Activated CD4-positive, alpha-beta T cell treated with anti-CD3 and anti-CD28 coated beads, Interleukin-2, amount 10 ng/mL, durations not matched to agents 7 days and 5 days (primary cell): ENCODE results near the gene ELK3. TPM values are rescaled to one million over a fixed set of nuclear protein-coding genes. Genes with fewer than 3 reads are reported as not detected.

Experiments used
- CTCF ChIA-PET: fragments of 350-600 bp; sonication (Branson Sonifier 250); formaldehyde crosslinking; loops from one replicate; lab custom pipeline; 2021; ENCODE audit warnings: antibody characterized with exemption; lab: Charles Lee
- POLR2A ChIA-PET: fragments of 350-600 bp; sonication (Branson Sonifier 250); formaldehyde crosslinking; loops from one replicate; lab custom pipeline; 2021; ENCODE audit warnings: antibody characterized with exemption; lab: Charles Lee
- DNase-seq: peaks from one replicate; pipeline ENCODE4 v3.0.0-alpha.2; 2020
- H3K27ac Mint-ChIP-seq: one replicate; pipeline ENCODE4 v1.8.0; 2021; ENCODE audit warnings: mild to moderate bottlenecking, moderate library complexity, mixed read lengths
- H3K27me3 Mint-ChIP-seq: one replicate; pipeline ENCODE4 v1.8.0; 2021; ENCODE audit warnings: mixed read lengths
- H3K36me3 Mint-ChIP-seq: one replicate; pipeline ENCODE4 v1.8.0; 2021; ENCODE audit warnings: low read depth, mixed read lengths
- H3K4me1 Mint-ChIP-seq: one replicate; pipeline ENCODE4 v1.8.0; 2021; ENCODE audit warnings: mixed read lengths
- H3K4me3 Mint-ChIP-seq: one replicate; pipeline ENCODE4 v1.8.0; 2021; ENCODE audit warnings: mild to moderate bottlenecking, moderate library complexity, mixed read lengths
- H3K9me3 Mint-ChIP-seq: one replicate; pipeline ENCODE4 v1.8.0; 2021; ENCODE audit warnings: mixed read lengths
- total RNA-seq, 2 experiments: library from RNA; stranded (reverse); gene quantifications; one replicate each; pipeline ENCODE4 v1.2.3, GENCODE V29; 2021

The ELK3 gene
- total RNA-seq, 2 experiments from 2014 or later: 27.3 to 33.9 TPM

GRCh38 chr12:96192926-96193573 is 1.1 kb upstream of the ELK3 start:
- H3K27me3 Mint-ChIP-seq: no peaks in the 10 kb centered on the region
- peaks cover 8% of the 10 kb centered on the region for H3K36me3 Mint-ChIP-seq
- H3K9me3 Mint-ChIP-seq: no peaks in the 10 kb centered on the region
- ChIA-PET POLR2A (no interaction called here), CTCF (no interaction called here)
- peak overlapping the region; percentile 50 for H3K4me3 Mint-ChIP-seq
- H3K27ac Mint-ChIP-seq: peak overlapping the region; percentile 85
- H3K4me1 Mint-ChIP-seq: peaks cover 40% of the 10 kb centered on the region
- DNase-seq: no peak

DNA sequence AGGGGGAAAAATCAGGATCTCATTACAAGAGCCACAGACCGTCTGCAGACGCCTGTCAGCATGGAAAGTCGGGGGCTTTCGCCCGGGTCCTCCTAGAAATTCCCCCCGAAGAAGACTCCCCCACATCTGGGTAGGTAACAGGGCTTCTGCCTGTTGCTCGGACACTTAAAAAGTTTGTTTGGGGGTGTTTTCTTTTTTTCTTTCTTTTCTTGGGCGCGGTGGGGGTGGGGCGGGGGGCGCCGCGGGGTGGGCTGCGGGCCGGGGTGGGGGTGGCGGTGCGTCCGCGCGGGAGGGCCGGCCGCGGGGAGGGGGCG is 358 bp downstream of the ELK3 start:
- ChIA-PET POLR2A (no interaction called here), CTCF (interaction anchor here (0.6 to 1.8 kb wide), 2 partner anchors 15 to 127 kb away, joined by 5 read pairs; no protein-coding TSS in a partner anchor)
- H3K36me3 Mint-ChIP-seq: peaks cover 13% of the 10 kb centered on the region
- no peak for DNase-seq
- peaks cover 48% of the 10 kb centered on the region for H3K4me1 Mint-ChIP-seq
- H3K27me3 Mint-ChIP-seq: no peaks in the 10 kb centered on the region
- H3K27ac Mint-ChIP-seq: peak overlapping the region; percentile 99
- H3K9me3 Mint-ChIP-seq: no peaks in the 10 kb centered on the region
- H3K4me3 Mint-ChIP-seq: peak overlapping the region; percentile 99

DNA sequence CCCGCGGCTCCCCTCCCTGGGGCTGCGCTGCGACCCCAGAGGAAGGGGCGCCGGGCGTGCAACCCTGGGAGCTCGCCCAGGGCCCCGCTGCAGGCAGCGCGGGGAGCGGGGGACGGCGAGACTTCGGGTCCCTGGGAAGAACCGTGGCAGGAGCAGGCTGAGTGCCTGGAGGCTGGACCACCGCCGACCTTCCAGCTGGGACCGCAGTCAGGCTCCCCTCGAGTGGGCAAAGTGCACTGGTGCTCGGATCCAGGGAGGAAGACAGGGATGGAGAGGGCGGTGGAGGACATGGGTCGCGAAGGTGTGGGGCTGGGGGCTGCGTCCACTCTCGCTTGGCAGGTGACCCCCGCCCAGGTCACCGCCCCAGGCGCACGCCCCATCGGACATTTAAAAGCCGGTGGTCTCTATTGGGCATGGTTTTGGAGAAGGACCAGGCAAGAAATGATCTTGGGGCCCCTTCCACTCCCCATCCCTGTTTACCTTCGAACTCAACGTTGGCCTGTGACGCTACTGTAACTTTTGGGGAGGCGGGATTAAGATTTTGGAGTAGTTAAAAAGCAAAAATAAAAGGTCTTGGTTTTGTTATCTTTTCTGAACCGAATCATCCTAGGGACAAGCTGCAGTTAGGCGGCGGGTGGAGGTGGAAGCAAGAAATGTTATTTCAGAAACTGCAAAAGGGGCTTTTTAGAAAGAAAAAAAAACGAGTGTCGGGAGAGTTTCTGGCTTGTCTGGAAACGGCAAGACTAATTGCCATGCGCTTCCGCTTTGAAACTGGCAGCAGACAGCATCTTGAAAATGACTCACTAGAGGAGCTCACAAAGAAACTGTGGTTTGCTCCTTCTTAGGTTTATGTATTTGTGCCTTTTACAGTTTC is 1.0 kb downstream of the ELK3 start:
- Mint-ChIP-seq H3K27ac (peak overlapping the region; percentile 99), H3K27me3 (no peaks in the 10 kb centered on the region), H3K9me3 (no peaks in the 10 kb centered on the region), H3K4me1 (peaks cover 49% of the 10 kb centered on the region), H3K36me3 (peaks cover 15% of the 10 kb centered on the region), H3K4me3 (peak overlapping the region; percentile 97)
- ChIA-PET POLR2A (interaction anchor here (0.6 kb wide), 2 partner anchors 11 to 18 kb away, joined by 3 to 4 read pairs; no protein-coding TSS in a partner anchor), CTCF (interaction anchor here (0.6 to 1.8 kb wide), 3 partner anchors 16 to 160 kb away, joined by 3 to 5 read pairs (median 5); partner anchors contain the start of gene LTA4H)
- DNase-seq: peak; percentile 79

DNA sequence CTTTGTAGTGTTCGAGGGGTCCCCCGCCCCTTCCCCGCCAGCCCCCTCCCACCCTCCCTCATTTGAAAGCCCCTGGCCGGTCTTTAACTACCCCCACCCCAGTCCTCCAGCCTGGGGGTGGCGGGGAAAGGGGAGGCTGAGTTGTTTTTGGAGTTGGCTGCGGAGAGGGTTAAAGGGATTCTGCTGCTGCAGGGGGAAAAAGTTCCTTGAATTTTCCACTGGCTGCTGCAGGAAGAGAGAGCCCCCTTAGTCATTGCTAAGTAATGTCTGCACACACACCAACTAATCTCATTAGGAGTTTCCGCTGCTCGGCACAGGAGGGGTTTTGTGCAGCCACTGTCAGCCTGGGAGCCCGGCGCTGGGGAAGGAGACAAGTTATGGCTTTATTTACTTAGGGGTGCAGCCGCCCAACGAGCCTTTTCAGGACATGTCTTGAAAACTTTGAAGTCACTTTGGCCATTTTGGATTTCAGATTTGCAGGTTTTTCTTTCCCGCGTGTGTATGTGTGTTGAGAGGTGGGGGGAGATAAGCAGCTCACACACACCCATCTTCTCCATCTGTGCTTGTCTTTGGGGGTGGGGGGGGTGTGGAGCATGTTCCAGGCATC is 1.8 kb downstream of the ELK3 start:
- Mint-ChIP-seq H3K4me1 (peaks cover 51% of the 10 kb centered on the region), H3K9me3 (no peaks in the 10 kb centered on the region), H3K27ac (peak overlapping the region; percentile 99), H3K27me3 (no peaks in the 10 kb centered on the region), H3K4me3 (peak overlapping the region; percentile 97), H3K36me3 (peaks cover 17% of the 10 kb centered on the region)
- ChIA-PET CTCF (interaction anchor here (0.7 to 1.8 kb wide), 2 partner anchors 17 to 160 kb away, joined by 3 to 5 read pairs; partner anchors contain the start of gene LTA4H), POLR2A (interaction anchor here (0.6 kb wide), 2 partner anchors 10 to 18 kb away, joined by 3 to 4 read pairs; no protein-coding TSS in a partner anchor)
- peak; percentile 38 for DNase-seq

DNA sequence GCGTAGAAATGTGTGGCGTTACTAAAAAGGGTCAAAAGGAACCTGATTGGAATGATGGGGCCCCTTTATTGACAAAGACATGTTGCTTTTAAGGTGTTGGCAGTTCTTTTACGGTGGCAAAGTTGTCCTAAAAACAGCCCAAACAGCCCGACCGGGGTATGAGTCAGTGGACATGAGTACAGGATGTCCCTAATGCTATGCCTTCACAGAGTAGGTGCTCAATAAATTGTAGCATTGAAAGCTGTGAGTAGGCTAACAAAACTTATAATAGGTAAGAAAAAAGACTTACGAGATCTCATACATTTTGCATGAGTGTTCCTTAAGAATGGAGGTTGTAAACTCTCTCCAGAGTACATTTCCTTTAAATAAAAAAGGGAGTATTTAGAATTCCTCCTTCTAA is 2.6 kb downstream of the ELK3 start:
- Mint-ChIP-seq H3K27ac (peak overlapping the region; percentile 75), H3K27me3 (no peaks in the 10 kb centered on the region), H3K36me3 (peaks cover 20% of the 10 kb centered on the region), H3K9me3 (no peaks in the 10 kb centered on the region), H3K4me3 (peak overlapping the region; percentile 97), H3K4me1 (peaks cover 54% of the 10 kb centered on the region)
- ChIA-PET POLR2A (no interaction called here), CTCF (no interaction called here)
- DNase-seq: no peak

- peaks cover 61% of the 10 kb centered on the region for H3K4me1 Mint-ChIP-seq
- peak overlapping the region; percentile 71 for H3K27ac Mint-ChIP-seq
These were observed 3.5 kb downstream of the ELK3 start for GRCh38 chr12:96197503-96198272.

DNA sequence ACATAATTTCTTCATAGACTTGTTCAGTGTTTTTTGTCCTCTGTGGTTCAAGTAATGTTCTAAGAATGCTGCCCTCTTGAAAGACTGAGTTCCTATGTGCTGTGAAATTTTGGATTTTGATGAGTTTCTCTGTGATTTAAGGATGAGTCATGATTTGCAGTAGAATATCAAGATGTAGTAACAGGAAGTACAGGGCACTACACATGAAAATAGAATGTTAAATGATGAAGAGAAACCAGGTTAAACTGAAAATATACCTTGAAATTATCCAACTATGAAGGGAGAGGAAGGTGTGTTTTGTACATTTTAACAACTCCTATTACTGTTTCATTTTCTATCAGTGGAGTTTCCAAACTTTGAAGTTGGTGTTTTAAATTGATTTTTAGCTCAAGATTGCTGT is 4.8 kb downstream of the ELK3 start:
- Mint-ChIP-seq H3K9me3 (peaks cover 5% of the 10 kb centered on the region), H3K27me3 (no peaks in the 10 kb centered on the region), H3K4me1 (peaks cover 61% of the 10 kb centered on the region), H3K4me3 (peak overlapping the region; percentile 10), H3K36me3 (peaks cover 40% of the 10 kb centered on the region), H3K27ac (peak overlapping the region; percentile 68)
- CTCF ChIA-PET: interaction anchor here (0.7 to 1.7 kb wide), 4 partner anchors 12 to 53 kb away, joined by 4 to 8 read pairs (median 6); no protein-coding TSS in a partner anchor
- POLR2A ChIA-PET: interaction anchor here (0.6 kb wide), 2 partner anchors 11 to 138 kb away, joined by 3 read pairs; no protein-coding TSS in a partner anchor
- no peak for DNase-seq

More at GRCh38 chr12:96197503-96198272, 3.5 kb downstream of the ELK3 start:
- Mint-ChIP-seq H3K9me3 (peaks cover 5% of the 10 kb centered on the region), H3K4me3 (peak overlapping the region; percentile 97), H3K36me3 (peaks cover 28% of the 10 kb centered on the region), H3K27me3 (no peaks in the 10 kb centered on the region)
- DNase-seq: no peak
- POLR2A ChIA-PET: no interaction called here
- CTCF ChIA-PET: interaction anchor here (0.9 to 1.6 kb wide), 4 partner anchors 14 to 318 kb away, joined by 3 to 5 read pairs (median 3); no protein-coding TSS in a partner anchor

GRCh38 chr12:96199464-96199863 is 5.3 kb downstream of the ELK3 start:
- H3K27ac Mint-ChIP-seq: peak overlapping the region; percentile 68
- no peaks in the 10 kb centered on the region for H3K27me3 Mint-ChIP-seq
- H3K4me1 Mint-ChIP-seq: peaks cover 64% of the 10 kb centered on the region
- no peak for DNase-seq
- CTCF ChIA-PET: interaction anchor here (0.7 to 1.7 kb wide), 4 partner anchors 11 to 53 kb away, joined by 4 to 8 read pairs (median 6); no protein-coding TSS in a partner anchor
- POLR2A ChIA-PET: interaction anchor here (0.6 kb wide), 1 partner anchor 138 kb away, joined by 3 read pairs; no protein-coding TSS in a partner anchor
- H3K4me3 Mint-ChIP-seq: peak overlapping the region; percentile 10
- peaks cover 41% of the 10 kb centered on the region for H3K36me3 Mint-ChIP-seq
- peaks cover 5% of the 10 kb centered on the region for H3K9me3 Mint-ChIP-seq

- ChIA-PET POLR2A (no interaction called here), CTCF (interaction anchor here (0.8 to 6.4 kb wide), 2 partner anchors 14 to 60 kb away, joined by 3 to 35 read pairs; no protein-coding TSS in a partner anchor)
- peaks cover 5% of the 10 kb centered on the region for H3K9me3 Mint-ChIP-seq
- H3K4me3 Mint-ChIP-seq: no peak overlapping the region
- H3K27me3 Mint-ChIP-seq: no peaks in the 10 kb centered on the region
- H3K4me1 Mint-ChIP-seq: peaks cover 79% of the 10 kb centered on the region
- peaks cover 50% of the 10 kb centered on the region for H3K36me3 Mint-ChIP-seq
- no peak overlapping the region for H3K27ac Mint-ChIP-seq
- DNase-seq: no peak
These were observed 7.4 kb downstream of the ELK3 start for GRCh38 chr12:96201272-96202227.

- H3K27me3 Mint-ChIP-seq: no peaks in the 10 kb centered on the region
- H3K4me1 Mint-ChIP-seq: peaks cover 79% of the 10 kb centered on the region
- no peak for DNase-seq
- ChIA-PET CTCF (interaction anchor here (1.4 to 6.4 kb wide), 2 partner anchors 12 to 53 kb away, joined by 3 to 35 read pairs; no protein-coding TSS in a partner anchor), POLR2A (no interaction called here)
- H3K4me3 Mint-ChIP-seq: no peak overlapping the region
- peaks cover 49% of the 10 kb centered on the region for H3K36me3 Mint-ChIP-seq
- peaks cover 5% of the 10 kb centered on the region for H3K9me3 Mint-ChIP-seq
- H3K27ac Mint-ChIP-seq: no peak overlapping the region
These were observed 10.2 kb downstream of the ELK3 start for GRCh38 chr12:96204381-96204780.

DNA sequence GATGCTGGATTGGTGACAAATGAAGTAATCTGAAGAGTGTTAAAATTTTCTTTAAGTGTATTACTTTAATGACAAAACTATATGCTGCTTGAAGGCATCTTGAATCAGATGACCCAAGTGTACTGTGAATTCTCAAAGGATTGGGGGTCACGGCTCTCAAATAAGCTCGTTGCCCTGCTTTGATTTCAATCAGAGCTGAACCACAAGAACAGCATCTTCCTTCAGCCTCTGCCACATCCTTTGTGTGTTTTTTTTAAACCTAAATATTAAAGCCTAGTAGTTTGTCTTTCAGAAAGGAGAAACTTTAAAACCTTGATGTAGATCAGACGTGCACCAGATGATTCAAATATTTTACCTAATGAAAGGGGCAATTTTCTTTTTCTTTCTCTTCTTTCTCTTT is 11.7 kb downstream of the ELK3 start:
- Mint-ChIP-seq H3K27me3 (no peaks in the 10 kb centered on the region), H3K36me3 (peaks cover 55% of the 10 kb centered on the region), H3K9me3 (peaks cover 5% of the 10 kb centered on the region), H3K4me1 (peaks cover 88% of the 10 kb centered on the region), H3K27ac (peak overlapping the region; percentile 73), H3K4me3 (peak overlapping the region; percentile 45)
- DNase-seq: peak; percentile 41
- ChIA-PET POLR2A (interaction anchor here (0.6 kb wide), 1 partner anchor 10 kb away, joined by 4 read pairs; no protein-coding TSS in a partner anchor), CTCF (interaction anchor here (6.4 kb wide), 1 partner anchor 10 kb away, joined by 35 read pairs; no protein-coding TSS in a partner anchor)
